HUES64 (cell line): Measurements from ENCODE around the gene NRIP3.

Source experiments
- H3K27ac ChIP-seq: 2 replicates; pipeline ENCODE4 v1.7.0; 2013; ENCODE audit warnings: low read depth, low read length, inconsistent platforms
- H3K27me3 ChIP-seq: 2 replicates; pipeline ENCODE4 v1.6.1; 2013; ENCODE audit warnings: mild to moderate bottlenecking, low read length; ENCODE audit not compliant: insufficient read depth
- H3K36me3 ChIP-seq: 2 replicates; pipeline ENCODE4 v1.6.1; 2013; ENCODE audit warnings: mild to moderate bottlenecking, low read length; ENCODE audit not compliant: insufficient read depth
- H3K4me1 ChIP-seq: 2 replicates; pipeline ENCODE4 v1.6.1; 2013; ENCODE audit warnings: mild to moderate bottlenecking, low read length, moderate library complexity; ENCODE audit not compliant: insufficient read depth
- H3K4me3 ChIP-seq: 2 replicates; pipeline ENCODE4 v1.5.1; 2013; ENCODE audit warnings: mild to moderate bottlenecking, low read length, moderate library complexity
- H3K9ac ChIP-seq: 2 replicates; pipeline ENCODE4 v1.6.1; 2013; ENCODE audit warnings: mild to moderate bottlenecking, low read depth, low read length
- H3K9me3 ChIP-seq: 2 replicates; pipeline ENCODE4 v1.6.1; 2013; ENCODE audit warnings: low read depth, low read length; ENCODE audit not compliant: insufficient read depth
- WGBS: fragments of 150-250, 120-280 bp; methylation state at CpG from one replicate; pipeline ENCODE4 v1.1.7; 2013; ENCODE audit warnings: missing lambda C conversion rate; 5-methylcytosine and 5-hydroxymethylcytosine counted together

The NRIP3 gene

DNA sequence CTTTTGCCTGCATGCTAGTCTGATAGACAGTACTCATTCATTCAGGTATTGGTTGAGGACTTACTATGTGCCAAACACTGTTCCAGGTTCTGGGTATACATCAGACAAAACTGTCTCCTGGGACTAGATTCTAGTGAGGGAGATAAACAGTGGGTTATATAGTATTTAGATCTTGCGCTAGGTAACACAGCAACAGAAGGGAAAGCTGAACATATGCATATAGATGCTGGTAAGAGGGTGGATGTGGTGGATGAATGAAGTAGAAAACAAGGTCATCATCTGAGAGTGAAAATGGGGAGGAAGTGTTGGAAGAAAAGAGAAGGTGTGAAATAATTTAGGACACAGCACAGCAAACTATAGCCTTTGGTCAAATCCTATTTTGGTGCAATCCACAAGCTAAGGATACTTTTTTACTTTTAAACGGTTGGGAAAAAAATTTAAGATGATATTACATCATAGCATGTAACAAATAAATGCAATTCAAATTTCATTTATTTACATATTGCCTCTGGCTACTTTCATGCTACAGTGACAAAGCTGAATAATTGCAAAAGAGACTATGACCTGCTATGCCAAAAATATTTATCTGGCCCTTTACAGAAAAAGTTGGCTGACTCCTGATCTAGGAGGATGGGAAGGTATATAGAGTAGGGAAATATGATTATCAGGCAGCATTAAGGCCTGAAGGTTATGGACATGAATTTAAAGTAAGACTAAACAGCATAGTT lies 32.4 kb downstream of the NRIP3 start:
- Histone ChIP-seq H3K36me3 (no peaks in the 10 kb centered on the region), H3K27me3 (no peaks in the 10 kb centered on the region), H3K4me1 (no peaks in the 10 kb centered on the region), H3K9me3 (no peaks in the 10 kb centered on the region), H3K4me3 (no peak overlapping the region), H3K9ac (no peak overlapping the region), H3K27ac (no peak overlapping the region)
- WGBS = 91% methylated on average over 1 of the region's 2 CpGs

DNA sequence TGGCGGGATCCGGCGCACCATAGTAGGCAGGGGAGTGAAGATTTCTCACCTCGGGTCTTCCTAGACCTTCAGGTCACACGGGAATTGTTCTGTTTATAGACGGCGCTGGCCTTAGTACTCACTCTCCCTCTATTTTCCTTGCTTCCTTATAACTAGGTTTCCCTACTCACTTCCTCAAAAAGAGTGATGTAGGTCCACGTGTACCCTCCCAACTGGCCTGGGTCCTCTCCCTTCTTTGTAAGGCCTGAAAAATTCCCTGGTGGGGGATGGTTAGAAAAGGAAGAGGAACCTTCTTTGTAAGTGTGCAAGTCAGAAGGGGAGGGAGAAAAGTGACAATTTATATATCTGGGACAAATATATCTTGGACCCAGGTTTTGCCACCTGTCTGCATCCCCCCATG lies 36.6 kb downstream of the NRIP3 start:
- Histone ChIP-seq H3K27ac (no peak overlapping the region), H3K4me3 (no peak overlapping the region), H3K4me1 (peaks cover 9% of the 10 kb centered on the region), H3K36me3 (no peaks in the 10 kb centered on the region), H3K9me3 (no peaks in the 10 kb centered on the region), H3K9ac (no peak overlapping the region), H3K27me3 (no peaks in the 10 kb centered on the region)
- 87% methylated on average over 8 of the region's 8 CpGs for WGBS

DNA sequence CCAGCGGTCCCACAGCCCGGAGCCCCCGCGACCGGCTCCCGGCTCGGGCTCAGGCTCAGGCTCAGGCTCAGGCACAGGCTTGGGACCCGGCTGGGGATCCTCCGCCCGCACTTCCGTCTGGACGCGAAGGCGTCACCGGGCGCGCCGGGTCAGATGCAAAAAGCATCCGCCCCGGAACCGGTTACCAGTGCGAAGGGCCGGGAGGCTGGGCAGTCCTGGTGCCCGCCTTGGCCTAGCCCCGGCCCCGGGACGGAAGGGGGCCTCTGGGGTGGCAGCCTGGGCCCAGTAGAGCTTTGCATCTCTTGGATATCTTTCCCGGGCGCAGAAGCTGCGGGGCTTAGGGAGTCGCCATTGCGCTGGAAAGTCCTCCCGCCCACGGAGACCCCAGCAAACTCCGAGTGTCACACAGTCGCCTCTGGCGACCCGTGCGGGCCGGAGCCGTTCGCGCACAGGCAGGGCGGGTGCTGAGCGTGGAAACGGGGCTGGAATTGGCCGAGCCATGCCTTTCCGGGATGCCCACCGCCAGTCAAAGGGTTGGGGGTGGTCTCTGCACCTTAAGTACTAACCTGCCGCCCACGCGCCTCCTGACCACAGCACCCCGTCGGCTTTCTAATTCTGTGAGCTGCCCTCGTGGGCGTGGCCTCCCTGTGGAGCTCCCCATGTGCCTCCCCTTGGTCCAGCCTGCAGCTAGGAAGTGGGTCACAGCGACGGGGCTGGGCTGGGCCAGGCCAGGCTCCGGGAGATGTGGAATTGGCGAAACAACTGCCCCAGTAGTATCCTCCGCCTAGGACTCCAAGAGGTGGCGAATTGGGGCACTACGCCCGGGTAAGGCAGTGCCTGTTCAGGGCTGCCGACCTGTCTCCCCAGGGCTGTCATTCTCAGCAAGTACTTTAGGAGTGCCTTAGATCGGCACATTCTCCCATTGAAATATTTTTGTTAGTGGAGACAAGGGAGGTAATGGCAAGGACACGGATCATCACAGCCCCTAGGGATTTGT lies 39.2 kb downstream of the NRIP3 start, which contains the start of gene TMEM9B:
TSS of gene TMEM9B (minus strand) at position 119 of the 997 bp plus-strand sequence. CDS start 129 bp downstream, outside the sequence.
- Histone ChIP-seq H3K36me3 (no peaks in the 10 kb centered on the region), H3K4me1 (peaks cover 9% of the 10 kb centered on the region), H3K27ac (peak within 1 kb of the TSS; percentile 96), H3K27me3 (no peaks in the 10 kb centered on the region), H3K9me3 (no peaks in the 10 kb centered on the region), H3K9ac (peak within 1 kb of the TSS; percentile 87), H3K4me3 (peak within 1 kb of the TSS; percentile 100)
- 1% methylated on average over 67 of the region's 67 CpGs for WGBS

DNA sequence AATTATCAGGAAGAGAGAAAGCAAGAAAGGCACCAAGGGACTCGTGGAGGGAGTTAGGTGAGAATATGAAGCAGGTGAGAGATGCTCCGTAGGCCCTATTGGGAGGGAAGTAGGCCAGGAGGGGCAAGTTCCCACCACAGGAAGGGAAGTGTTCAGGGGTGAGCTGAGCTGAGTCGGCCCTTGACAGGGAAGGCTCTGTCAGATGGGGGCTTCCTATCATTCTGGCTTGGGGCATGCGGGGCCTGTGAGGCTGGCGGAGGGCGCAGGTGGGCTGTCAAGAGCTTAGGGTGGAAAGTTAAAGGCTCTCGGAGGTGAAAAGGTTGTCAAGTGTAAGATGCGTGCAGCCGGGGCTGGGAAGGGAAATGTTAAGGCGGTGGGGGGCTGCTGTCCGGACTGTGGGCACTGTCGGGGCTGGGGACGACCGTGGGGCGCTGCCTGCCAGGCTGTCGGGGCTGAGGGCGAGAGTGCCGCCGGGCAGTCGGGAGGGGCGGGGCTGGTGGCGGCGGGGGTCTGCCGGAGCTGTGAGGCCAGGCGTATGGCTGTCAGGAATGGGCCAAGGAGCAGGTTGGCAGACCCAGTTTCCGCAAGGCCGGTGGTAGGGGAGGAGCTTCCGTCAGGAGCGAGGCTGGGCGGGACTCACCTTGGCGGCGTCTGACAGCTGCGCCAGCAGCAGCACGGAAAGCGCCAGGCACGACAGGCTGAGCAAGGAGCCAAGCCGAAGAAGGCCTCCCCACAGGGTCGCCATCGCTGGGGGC lies 40.1 kb downstream of the NRIP3 start:
- Histone ChIP-seq H3K9me3 (no peaks in the 10 kb centered on the region), H3K4me1 (peaks cover 9% of the 10 kb centered on the region), H3K4me3 (peak overlapping the region; percentile 100), H3K27ac (peak overlapping the region; percentile 96; the same call in 1 of the 2 replicates), H3K27me3 (no peaks in the 10 kb centered on the region), H3K9ac (peak overlapping the region; percentile 87), H3K36me3 (no peaks in the 10 kb centered on the region)
- WGBS = 5% methylated on average over 39 of the region's 39 CpGs

DNA sequence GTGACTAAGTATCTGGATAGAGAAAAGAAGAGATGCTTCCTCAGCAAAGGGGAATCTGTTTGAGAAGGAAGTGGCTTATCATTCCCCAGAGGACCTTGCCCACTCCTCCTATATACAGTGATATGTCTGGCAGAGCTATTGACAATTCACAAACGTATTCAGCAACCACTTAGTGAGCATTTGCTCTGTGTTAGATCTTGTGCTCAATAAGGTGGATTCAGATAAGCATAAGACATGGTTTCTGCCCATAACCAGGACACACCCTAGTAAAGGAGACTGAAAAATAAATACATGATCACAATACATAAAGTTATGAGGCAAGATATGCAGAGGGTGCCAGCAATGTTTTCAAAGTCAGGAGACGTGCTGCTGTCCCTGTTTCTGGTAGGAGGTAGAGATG lies 41.0 kb downstream of the NRIP3 start:
- Histone ChIP-seq H3K9me3 (no peaks in the 10 kb centered on the region), H3K36me3 (no peaks in the 10 kb centered on the region), H3K27ac (no peak overlapping the region), H3K9ac (no peak overlapping the region), H3K4me3 (no peak overlapping the region), H3K4me1 (peaks cover 9% of the 10 kb centered on the region), H3K27me3 (no peaks in the 10 kb centered on the region)
- 86% methylated on average over 1 of the region's 2 CpGs for WGBS

DNA sequence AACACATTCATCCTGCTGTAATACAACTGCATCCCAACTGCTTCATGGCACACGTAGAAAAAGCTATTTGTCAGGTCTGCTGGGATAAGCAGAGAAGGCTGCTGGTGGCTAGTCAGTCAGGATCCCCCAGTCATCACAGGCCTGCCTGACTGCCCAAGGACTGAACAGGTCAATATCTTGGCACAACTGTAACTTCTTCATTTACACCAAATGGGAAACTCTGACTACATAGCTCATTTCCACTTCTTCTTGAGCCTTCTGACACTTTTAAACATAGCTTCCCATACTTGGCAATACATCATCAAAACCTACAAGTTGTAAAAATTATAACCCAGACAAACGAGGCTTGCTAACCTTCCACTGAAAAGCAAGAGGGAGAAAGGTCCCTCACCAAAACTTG lies 42.4 kb downstream of the NRIP3 start:
- 87% methylated on average over 2 of the region's 2 CpGs for WGBS
- H3K9me3 ChIP-seq = no peaks in the 10 kb centered on the region
- H3K4me3 ChIP-seq = no peak overlapping the region
- H3K27ac ChIP-seq = no peak overlapping the region
- H3K4me1 ChIP-seq = peaks cover 9% of the 10 kb centered on the region
- H3K27me3 ChIP-seq = no peaks in the 10 kb centered on the region
- no peaks in the 10 kb centered on the region for H3K36me3 ChIP-seq
- no peak overlapping the region for H3K9ac ChIP-seq

DNA sequence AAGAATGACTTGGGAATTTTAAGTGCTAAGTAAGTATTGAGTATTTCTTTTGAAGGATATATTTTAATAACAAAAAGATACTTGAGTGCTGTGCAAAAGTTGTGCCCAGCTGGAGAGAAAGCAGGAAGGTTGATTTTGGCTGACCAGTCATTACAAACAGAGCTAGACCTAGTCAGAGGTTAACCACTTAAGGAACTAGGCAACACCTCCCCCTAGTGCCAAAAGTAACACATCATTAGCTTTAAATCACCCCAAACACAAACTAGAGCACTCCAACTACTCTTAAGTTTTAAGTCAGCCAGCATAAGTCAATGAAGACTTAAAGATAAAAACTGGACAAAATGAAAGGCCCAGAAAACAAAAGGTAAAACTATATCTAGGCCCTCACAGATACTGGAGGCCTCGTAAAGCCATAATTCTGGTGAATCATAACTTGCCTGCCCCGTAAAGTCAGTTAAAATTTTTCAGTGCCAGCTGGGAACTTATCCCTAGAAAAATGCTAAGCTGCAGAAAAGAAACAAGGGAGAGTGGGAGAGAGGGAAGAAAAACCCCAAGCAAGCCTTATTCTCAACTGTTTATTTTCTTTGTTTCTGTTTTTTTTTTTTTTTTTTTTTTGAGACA lies 44.1 kb downstream of the NRIP3 start:
- H3K27me3 ChIP-seq = no peaks in the 10 kb centered on the region
- 29% methylated on average over 2 of the region's 2 CpGs for WGBS
- H3K4me1 ChIP-seq = peaks cover 6% of the 10 kb centered on the region
- H3K9me3 ChIP-seq = no peaks in the 10 kb centered on the region
- H3K4me3 ChIP-seq = no peak overlapping the region
- peak overlapping the region; percentile 1; the same call in 1 of the 2 replicates for H3K27ac ChIP-seq
- H3K9ac ChIP-seq = no peak overlapping the region
- H3K36me3 ChIP-seq = peaks cover 7% of the 10 kb centered on the region; the same call in 1 of the 2 replicates

DNA sequence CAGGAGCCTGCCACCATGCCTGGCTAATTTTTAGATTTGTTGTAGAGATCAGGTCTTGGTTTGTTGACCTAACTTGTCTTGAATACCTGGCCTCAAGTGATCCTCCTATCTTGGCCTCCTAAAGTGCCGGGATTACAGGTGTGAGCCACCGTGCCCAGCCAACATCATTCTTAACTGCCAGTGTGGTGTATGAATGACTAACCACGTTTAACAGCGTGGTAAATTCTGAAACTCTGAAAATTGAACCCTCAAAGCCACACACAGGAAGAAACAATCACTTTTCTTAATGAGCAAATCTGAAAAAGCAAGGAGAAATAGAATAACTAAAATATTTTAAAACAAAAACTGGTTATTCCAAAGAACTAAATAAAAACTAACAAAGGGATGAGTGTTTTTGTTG lies 46.9 kb downstream of the NRIP3 start:
- H3K27me3 ChIP-seq = no peaks in the 10 kb centered on the region
- no peak overlapping the region for H3K9ac ChIP-seq
- H3K9me3 ChIP-seq = no peaks in the 10 kb centered on the region
- H3K36me3 ChIP-seq = peaks cover 16% of the 10 kb centered on the region
- H3K27ac ChIP-seq = no peak overlapping the region
- no peak overlapping the region for H3K4me3 ChIP-seq
- H3K4me1 ChIP-seq = no peaks in the 10 kb centered on the region
- 97% methylated on average over 4 of the region's 4 CpGs for WGBS

DNA sequence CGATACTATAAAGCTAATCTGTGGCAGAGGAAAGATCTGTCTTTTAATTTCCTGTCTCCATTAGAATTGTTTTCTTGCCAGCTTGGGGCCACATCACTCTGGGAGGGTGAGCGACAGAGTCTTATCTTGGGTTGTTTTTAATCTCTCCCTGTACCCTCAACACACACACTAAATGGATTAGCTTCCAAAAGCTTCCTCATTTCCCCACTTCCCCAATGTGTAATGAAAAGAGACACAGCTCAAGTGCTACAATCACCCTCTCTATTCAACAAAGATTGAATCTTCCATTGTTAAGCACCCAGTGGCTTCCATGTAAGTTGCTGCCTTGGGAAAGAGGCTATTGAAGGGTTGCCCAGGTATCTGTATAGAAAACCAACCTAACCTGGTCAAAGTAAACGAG lies 54.9 kb downstream of the NRIP3 start:
- WGBS = 85% methylated on average over 3 of the region's 3 CpGs
- no peaks in the 10 kb centered on the region for H3K27me3 ChIP-seq
- H3K9ac ChIP-seq = no peak overlapping the region
- H3K36me3 ChIP-seq = peaks cover 19% of the 10 kb centered on the region
- H3K4me3 ChIP-seq = no peak overlapping the region
- H3K9me3 ChIP-seq = no peaks in the 10 kb centered on the region
- 0 out of 2 replicates have a peak, but pooled peaks cover 6% of the 10 kb centered on the region for H3K4me1 ChIP-seq
- no peak overlapping the region for H3K27ac ChIP-seq

DNA sequence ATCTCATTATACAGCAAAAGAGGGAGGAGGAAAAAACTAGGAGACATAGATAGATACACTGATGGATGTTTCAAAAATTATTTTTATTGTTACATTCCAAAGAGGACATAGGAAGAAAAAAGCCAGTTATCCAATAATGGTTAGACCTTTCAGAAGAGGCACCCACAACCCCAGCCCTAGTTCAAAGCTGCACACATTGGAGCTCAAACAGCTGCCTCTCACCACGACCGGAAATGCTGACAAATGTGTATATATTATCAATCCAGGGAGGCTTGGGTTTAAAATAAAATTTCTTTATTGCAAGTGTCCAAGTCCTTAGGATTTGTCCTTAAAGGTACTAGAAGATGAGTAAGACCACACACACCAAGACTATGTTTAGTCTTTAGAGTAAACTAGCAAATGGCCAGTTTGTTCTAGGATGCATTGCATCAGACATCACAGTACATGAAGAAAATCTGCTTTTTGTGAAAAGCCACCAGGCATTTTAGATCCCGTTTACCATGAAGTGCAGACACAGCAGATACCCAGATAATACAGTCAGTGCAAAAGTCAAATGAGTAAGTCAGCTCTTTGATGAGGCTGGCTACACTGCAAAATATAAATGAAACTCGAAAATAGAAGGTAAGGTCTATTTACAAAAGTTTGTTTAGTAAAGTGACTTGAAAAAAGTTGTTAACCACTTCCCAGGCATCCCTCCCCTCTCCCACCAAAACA lies 56.4 kb downstream of the NRIP3 start:
- Histone ChIP-seq H3K4me3 (no peak overlapping the region), H3K27ac (no peak overlapping the region), H3K27me3 (no peaks in the 10 kb centered on the region), H3K9ac (no peak overlapping the region), H3K9me3 (no peaks in the 10 kb centered on the region), H3K36me3 (peaks cover 11% of the 10 kb centered on the region), H3K4me1 (0 out of 2 replicates have a peak, but pooled peaks cover 6% of the 10 kb centered on the region)
- WGBS = 90% methylated on average over 4 of the region's 4 CpGs
